ENCODE results near the gene PITX2. TPM values are rescaled to one million over a fixed set of nuclear protein-coding genes. Genes with fewer than 3 reads are reported as not detected.

PITX2 gene
- 8.6 and 10.3 TPM in 2 replicates for total RNA-seq (2014; rRNA removed; shearing (Covaris generic))

- peak; percentile 93 for DNase-seq (ENCODE audit: low spot score)
These were observed at the start of gene PITX2 for GRCh38 chr4:110622841-110623717. Gene PITX2, minus strand, starts transcription at chr4:110623077. Its CDS starts 617 bp downstream, at chr4:110622460.

GRCh38 chr4:110671679-110672078 lies 48.8 kb upstream of the PITX2 start:
- DNase-seq (ENCODE audit: low spot score): no peak

- peak; percentile 31 for DNase-seq (ENCODE audit: low spot score)
These were observed 46.8 kb upstream of the PITX2 start for GRCh38 chr4:110669663-110670062.

- DNase-seq (ENCODE audit: low spot score): no peak
These were observed 45.8 kb upstream of the PITX2 start for GRCh38 chr4:110668463-110669235.

GRCh38 chr4:110667670-110668069 lies 44.8 kb upstream of the PITX2 start:
- DNase-seq (ENCODE audit: low spot score): peak; percentile 27

GRCh38 chr4:110666030-110666429 lies 43.2 kb upstream of the PITX2 start:
- DNase-seq (ENCODE audit: low spot score): no peak

- DNase-seq (ENCODE audit: low spot score): peak; percentile 80
These were observed 41.0 kb upstream of the PITX2 start for GRCh38 chr4:110663738-110664444.

- DNase-seq (ENCODE audit: low spot score): no peak
These were observed 40.3 kb upstream of the PITX2 start for GRCh38 chr4:110663206-110663605.

GRCh38 chr4:110660755-110661154 lies 37.9 kb upstream of the PITX2 start:
- DNase-seq (ENCODE audit: low spot score): no peak

- no peak for DNase-seq (ENCODE audit: low spot score)
These were observed 31.4 kb upstream of the PITX2 start for GRCh38 chr4:110654254-110654635.

- peak; percentile 73 for DNase-seq (ENCODE audit: low spot score)
These were observed 30.7 kb upstream of the PITX2 start for GRCh38 chr4:110653321-110654253.

GRCh38 chr4:110644008-110644407 lies 21.1 kb upstream of the PITX2 start:
- DNase-seq (ENCODE audit: low spot score): no peak

- no peak for DNase-seq (ENCODE audit: low spot score)
These were observed 20.2 kb upstream of the PITX2 start for GRCh38 chr4:110643096-110643495.

GRCh38 chr4:110641218-110641617 lies 18.3 kb upstream of the PITX2 start:
- DNase-seq (ENCODE audit: low spot score): no peak

GRCh38 chr4:110640576-110640975 lies 17.7 kb upstream of the PITX2 start:
- DNase-seq (ENCODE audit: low spot score): no peak

- DNase-seq (ENCODE audit: low spot score): no peak
These were observed 16.6 kb upstream of the PITX2 start for GRCh38 chr4:110639207-110640090.

- no peak for DNase-seq (ENCODE audit: low spot score)
These were observed 15.3 kb upstream of the PITX2 start for GRCh38 chr4:110638089-110638746.

- no peak for DNase-seq (ENCODE audit: low spot score)
These were observed 14.7 kb upstream of the PITX2 start for GRCh38 chr4:110637408-110638088.
